ENCODE measurements around the gene RXFP1. TPM values are rescaled to one million over a fixed set of nuclear protein-coding genes. Genes with fewer than 3 reads are reported as not detected.

RXFP1 gene
- total RNA-seq, 2 donors from 2014 or later: 0.24 to 0.37 TPM

- no peak for DNase-seq
- H3K4me3 ChIP-seq: no peak overlapping the region
- intact Hi-C loops (cut with DNase I): no loop called here
- no peak for TF ChIP-seq CTCF (IDR thresholded peaks at IDR 0.05)
- H3K36me3 ChIP-seq: no peaks in the 10 kb centered on the region
- H3K27ac ChIP-seq: no peak overlapping the region
- no peaks in the 10 kb centered on the region for H3K27me3 ChIP-seq
- peaks cover 8% of the 10 kb centered on the region for H3K4me1 ChIP-seq
- no peaks in the 10 kb centered on the region for H3K9me3 ChIP-seq
- no peak overlapping the region for H3K9ac ChIP-seq (ENCODE audit: low read depth in 2 of 2, low read length in 2 of 2)
Measured at GRCh38 chr4:158673633-158674032, 152.0 kb downstream of the RXFP1 start.

- no peaks in the 10 kb centered on the region for H3K27me3 ChIP-seq
- no peak overlapping the region for H3K9ac ChIP-seq (ENCODE audit: low read depth in 2 of 2, low read length in 2 of 2)
- H3K36me3 ChIP-seq: no peaks in the 10 kb centered on the region
- no peak for DNase-seq
- no peak overlapping the region for H3K27ac ChIP-seq
- H3K4me1 ChIP-seq: no peaks in the 10 kb centered on the region
- H3K4me3 ChIP-seq: no peak overlapping the region
- no peaks in the 10 kb centered on the region for H3K9me3 ChIP-seq
- TF ChIP-seq CTCF (IDR thresholded peaks at IDR 0.05): no peak
- intact Hi-C loops (cut with DNase I): no loop called here
Measured at GRCh38 chr4:158676076-158676475, 154.4 kb downstream of the RXFP1 start.

GRCh38 chr4:158678767-158679166 lies 157.1 kb downstream of the RXFP1 start:
- intact Hi-C loops (cut with DNase I): no loop called here
- H3K4me1 ChIP-seq: no peaks in the 10 kb centered on the region
- H3K4me3 ChIP-seq: no peak overlapping the region
- H3K27ac ChIP-seq: no peak overlapping the region
- no peaks in the 10 kb centered on the region for H3K27me3 ChIP-seq
- TF ChIP-seq CTCF (IDR thresholded peaks at IDR 0.05): no peak
- no peaks in the 10 kb centered on the region for H3K36me3 ChIP-seq
- no peak for DNase-seq
- H3K9ac ChIP-seq (ENCODE audit: low read depth in 2 of 2, low read length in 2 of 2): no peak overlapping the region
- no peaks in the 10 kb centered on the region for H3K9me3 ChIP-seq

GRCh38 chr4:158681629-158682028 lies 159.9 kb downstream of the RXFP1 start:
- TF ChIP-seq CTCF (IDR thresholded peaks at IDR 0.05): no peak
- Histone ChIP-seq H3K27ac (no peak overlapping the region), H3K9me3 (no peaks in the 10 kb centered on the region), H3K27me3 (no peaks in the 10 kb centered on the region), H3K4me3 (no peak overlapping the region), H3K9ac (ENCODE audit: low read depth in 2 of 2, low read length in 2 of 2) (no peak overlapping the region), H3K36me3 (no peaks in the 10 kb centered on the region), H3K4me1 (no peaks in the 10 kb centered on the region)
- intact Hi-C loops (cut with DNase I): no loop called here
- no peak for DNase-seq

GRCh38 chr4:158682066-158682465 lies 160.4 kb downstream of the RXFP1 start:
- no peak overlapping the region for H3K4me3 ChIP-seq
- no peak for DNase-seq
- H3K27ac ChIP-seq: no peak overlapping the region
- intact Hi-C loops (cut with DNase I): no loop called here
- no peaks in the 10 kb centered on the region for H3K36me3 ChIP-seq
- H3K9me3 ChIP-seq: no peaks in the 10 kb centered on the region
- H3K4me1 ChIP-seq: no peaks in the 10 kb centered on the region
- no peak for TF ChIP-seq CTCF (IDR thresholded peaks at IDR 0.05)
- H3K9ac ChIP-seq (ENCODE audit: low read depth in 2 of 2, low read length in 2 of 2): no peak overlapping the region
- H3K27me3 ChIP-seq: no peaks in the 10 kb centered on the region

GRCh38 chr4:158688813-158689212 lies 167.1 kb downstream of the RXFP1 start:
- H3K36me3 ChIP-seq: no peaks in the 10 kb centered on the region
- no peak for TF ChIP-seq CTCF (IDR thresholded peaks at IDR 0.05)
- H3K4me1 ChIP-seq: no peaks in the 10 kb centered on the region
- no peak overlapping the region for H3K4me3 ChIP-seq
- H3K27me3 ChIP-seq: no peaks in the 10 kb centered on the region
- no peak for DNase-seq
- intact Hi-C loops (cut with DNase I): no loop called here
- H3K9me3 ChIP-seq: no peaks in the 10 kb centered on the region
- no peak overlapping the region for H3K27ac ChIP-seq
- H3K9ac ChIP-seq (ENCODE audit: low read depth in 2 of 2, low read length in 2 of 2): no peak overlapping the region

Data from colonic mucosa (tissue), 4 donors.